Heart right ventricle (tissue), 16 donors: ENCODE data around the gene MNS1. TPM values are rescaled to one million over a fixed set of nuclear protein-coding genes. Genes with fewer than 3 reads are reported as not detected.

Experiments
- ATAC-seq, 8 donors: fragments of 200-7000 bp; cut with Tn5 transposase; one replicate each; pipeline ENCODE4 v1.9.1; 2020; ENCODE audit warnings: mild to moderate bottlenecking in 8 of 8, moderate library complexity in 8 of 8, moderate number of reproducible peaks in 1 of 8
- DNase-seq, 2 donors: peaks; one replicate each; pipeline ENCODE4 v3.0.0-alpha.2; 2020
- H3K27ac ChIP-seq, 10 donors: fragments of 200-600 bp; sonication (generic) in 2 of 10; one replicate each; pipeline versions ENCODE4 v1.5.0 to v1.8.0; 2020 to 2022; ENCODE audit warnings: mild to moderate bottlenecking in 3 of 10
- H3K27me3 ChIP-seq, 7 donors: fragments of 200-600 bp; one replicate each; pipeline ENCODE4 v1.8.0; 2021 to 2022; ENCODE audit warnings: mild to moderate bottlenecking in 2 of 7
- H3K36me3 ChIP-seq, 9 donors: fragments of 200-600 bp; sonication (generic) in 1 of 9; one replicate each; pipeline versions ENCODE4 v1.5.0 to v1.8.0; 2020 to 2022; ENCODE audit warnings: mild to moderate bottlenecking in 2 of 9
- H3K4me1 ChIP-seq, 9 donors: fragments of 200-600 bp; sonication (generic) in 1 of 9; one replicate each; pipeline versions ENCODE4 v1.5.0 to v1.8.0; 2020 to 2022; ENCODE audit warnings: mild to moderate bottlenecking in 4 of 9
- H3K4me3 ChIP-seq, 10 donors: fragments of 200-600 bp; sonication (generic) in 2 of 10; one replicate each; pipeline versions ENCODE4 v1.5.0 to v1.8.0; 2020 to 2022; ENCODE audit warnings: mild to moderate bottlenecking in 7 of 10, moderate library complexity in 2 of 10
- H3K9me3 ChIP-seq, 11 donors: fragments of 200-600 bp in 10 of 11; sonication (generic) in 2 of 11; one replicate each; pipeline versions ENCODE4 v1.5.0 to v1.8.0; 2013 to 2022; ENCODE audit warnings: mild to moderate bottlenecking in 2 of 11, control low read depth in 1 of 11, moderate library complexity in 1 of 11
- WGBS, 2 donors: extraction: QIAGEN DNeasy Blood & Tissue Kit; methylation state at CpG; one replicate each; pipeline ENCODE4 v1.1.7; 2013; ENCODE audit warnings: inconsistent platforms in 1 of 2; 5-methylcytosine and 5-hydroxymethylcytosine counted together
- intact Hi-C, 10 donors: fragments of 100-400 bp; cut with DNase I; formaldehyde crosslinking; loops; one replicate each; pipeline versions ENCODE4 v1.11.1 to v1.14.2; 2022
- polyA plus RNA-seq, 2 donors: library from polyadenylated mRNA; stranded (reverse); fragments of 200-250 nt; gene quantifications; one replicate each; pipeline ENCODE4 v1.2.3, GENCODE V29; 2013
- total RNA-seq, 10 donors: library from RNA; stranded (reverse); fragmentation: NEBNext Ultra II Directional in 3 of 10; extraction: Animal tissue kit (Norgen Biotek cat#: 25700) in 3 of 10; gene quantifications; one replicate each; pipeline versions ENCODE4 v1.2.1 to v1.2.4, GENCODE V29; 2021 to 2023
- TF ChIP-seq, protein P1 (sequence below), 9 donors: fragments of 200-600 bp; sonication (generic) in 2 of 9; IDR thresholded peaks; one replicate each; pipeline versions ENCODE4 v1.5.0 to v1.8.0; 2021 to 2022; ENCODE audit warnings: antibody characterized with exemption in 9 of 9, mild to moderate bottlenecking in 5 of 9, moderate library complexity in 1 of 9
- donor health status: Arrhythmogenic right ventricular cardiomyopathy.
- donor health status: ischemic (EF 13 %, LVEDD 7.1; RV severe dilation, severe dysfunction).
- donor health status: healthy with polysubstance abuse.
- donor health status: DM: no; HTN: yes; CAD: no.
- donor health status: DM: no; HTN: no; CAD: no.
- donor health status: ischemic (EF 25% LVEDD 6.9; RV normal size, moderate dysfunction).
- donor health status: ischemic (EF 25% LVEDD 5.7; RV mildly dilated, moderate dysfunction).
- donor health status: healthy.
- donor health status: DM: yes; HTN: yes; CAD: no.
- donor health status: Ischemic cardiomyopathy.
- donor health status: ischemic (EF 35%, LVEDD 5.7; RV mildly dilated, moderate dysfunction).
- donor health status: nonischemic (EF 11% LVEDD 7.7; RV severe dilation, severe dysfunction).
- donor health status: DM: yes; HTN: yes; CAD: no.
- donor health status: PGD.
- donor health status: ischemic (EF 29% LVEDD 5.4; RV normal size, mild dysfunction).
- donor health status: nonischemic (EF 23%, LVEDD 6.1; RV moderate dilation, normal function).

MNS1 gene
- total and polyA plus RNA-seq, 12 donors = 0.33 to 2.4 (median 1.2) TPM

DNA sequence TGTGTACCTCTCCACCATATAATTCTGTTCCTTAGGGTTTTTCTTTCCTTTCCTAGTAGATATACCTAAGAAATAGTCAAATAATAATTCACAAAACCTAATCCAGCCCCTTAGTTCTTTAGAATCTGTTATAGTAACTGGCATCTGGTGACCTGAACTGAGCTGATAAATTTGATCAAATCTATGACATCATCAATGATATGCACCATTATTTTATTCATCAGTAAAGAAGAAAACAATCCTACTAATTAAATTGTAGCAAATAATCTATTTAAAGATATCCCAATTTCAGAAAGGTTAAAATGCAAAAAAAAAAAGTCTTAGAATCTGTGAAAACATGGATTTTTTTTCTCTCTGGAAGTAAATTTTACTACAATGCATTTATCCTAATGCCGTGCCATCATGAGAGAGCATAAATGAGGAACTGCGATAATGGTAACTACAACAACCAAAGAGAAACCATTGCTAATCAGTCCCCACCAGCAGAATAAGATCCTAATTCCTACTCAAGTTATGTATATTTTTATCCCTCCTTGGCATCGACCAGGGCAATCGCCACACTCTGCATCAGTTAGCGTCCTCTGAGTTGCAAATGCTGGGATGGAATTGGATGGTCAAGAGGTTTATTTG, 6.6 kb upstream of the MNS1 start:
- DNase-seq (no peak), ATAC-seq (no peak)
- Histone ChIP-seq H3K27ac (no peak overlapping the region), H3K4me3 (no peak overlapping the region), H3K27me3 (peaks cover 0 to 6% (median 5%) of the 10 kb centered on the region in 7 donors), H3K4me1 (peaks cover 0 to 11% (median 0%) of the 10 kb centered on the region in 9 donors), H3K36me3 (no peaks in the 10 kb centered on the region), H3K9me3 (no peaks in the 10 kb centered on the region)
- TF ChIP-seq, protein P1, sequence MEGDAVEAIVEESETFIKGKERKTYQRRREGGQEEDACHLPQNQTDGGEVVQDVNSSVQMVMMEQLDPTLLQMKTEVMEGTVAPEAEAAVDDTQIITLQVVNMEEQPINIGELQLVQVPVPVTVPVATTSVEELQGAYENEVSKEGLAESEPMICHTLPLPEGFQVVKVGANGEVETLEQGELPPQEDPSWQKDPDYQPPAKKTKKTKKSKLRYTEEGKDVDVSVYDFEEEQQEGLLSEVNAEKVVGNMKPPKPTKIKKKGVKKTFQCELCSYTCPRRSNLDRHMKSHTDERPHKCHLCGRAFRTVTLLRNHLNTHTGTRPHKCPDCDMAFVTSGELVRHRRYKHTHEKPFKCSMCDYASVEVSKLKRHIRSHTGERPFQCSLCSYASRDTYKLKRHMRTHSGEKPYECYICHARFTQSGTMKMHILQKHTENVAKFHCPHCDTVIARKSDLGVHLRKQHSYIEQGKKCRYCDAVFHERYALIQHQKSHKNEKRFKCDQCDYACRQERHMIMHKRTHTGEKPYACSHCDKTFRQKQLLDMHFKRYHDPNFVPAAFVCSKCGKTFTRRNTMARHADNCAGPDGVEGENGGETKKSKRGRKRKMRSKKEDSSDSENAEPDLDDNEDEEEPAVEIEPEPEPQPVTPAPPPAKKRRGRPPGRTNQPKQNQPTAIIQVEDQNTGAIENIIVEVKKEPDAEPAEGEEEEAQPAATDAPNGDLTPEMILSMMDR (IDR thresholded peaks at IDR 0.05) = no peak
- intact Hi-C loops = no loop called here
- 85 to 88% methylated on average over 5 of the region's 5 CpGs for WGBS, 2 donors

DNA sequence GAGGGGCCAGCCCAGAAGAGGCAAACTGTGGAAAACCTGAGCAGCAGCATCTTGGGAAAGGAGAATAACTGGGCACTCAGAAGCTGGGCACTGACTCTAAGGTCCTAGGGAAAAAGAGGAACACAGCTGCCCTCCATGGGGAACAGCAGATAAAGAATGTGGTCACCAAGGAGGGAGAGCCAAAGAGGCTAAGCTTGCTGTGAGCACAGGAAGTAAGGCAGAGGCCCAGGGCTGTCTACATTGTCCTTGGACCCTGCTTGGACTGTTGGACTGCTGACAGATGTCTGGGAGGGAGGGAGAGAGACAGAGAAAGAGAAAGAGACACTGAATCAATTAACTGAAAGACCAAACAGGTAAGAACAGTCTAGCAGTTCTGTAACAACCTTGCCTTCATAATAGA, 4.5 kb upstream of the MNS1 start:
- intact Hi-C loops = no loop called here
- H3K36me3 ChIP-seq = no peaks in the 10 kb centered on the region
- ATAC-seq (no peak), DNase-seq (no peak)
- H3K4me3 ChIP-seq = no peak overlapping the region
- TF ChIP-seq, protein P1 (IDR thresholded peaks at IDR 0.05) = no peak
- H3K9me3 ChIP-seq = no peaks in the 10 kb centered on the region
- H3K27me3 ChIP-seq = peaks cover 0 to 6% (median 5%) of the 10 kb centered on the region in 7 donors
- no peak overlapping the region for H3K27ac ChIP-seq
- H3K4me1 ChIP-seq = peaks cover 0 to 17% (median 3%) of the 10 kb centered on the region in 9 donors

DNA sequence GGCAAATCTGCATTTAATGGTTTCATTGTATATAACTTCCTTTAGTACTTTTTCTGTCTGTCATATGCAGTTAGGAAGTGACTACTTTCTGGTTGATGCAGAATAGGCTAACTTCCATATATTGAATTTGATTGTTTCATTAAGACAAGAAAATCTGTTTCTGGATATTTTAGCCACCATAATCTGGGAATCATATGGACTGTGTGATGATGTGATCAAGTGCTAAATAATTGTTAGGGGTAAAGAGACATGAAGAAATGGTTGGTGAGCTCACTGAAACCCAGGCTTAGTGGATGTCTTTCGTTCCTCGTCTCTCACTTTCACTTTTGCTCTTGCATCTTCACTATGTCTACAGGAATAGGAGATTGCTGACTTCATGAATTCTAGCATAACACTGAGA, 3.5 kb upstream of the MNS1 start:
- 48 to 62% methylated on average over 2 of the region's 2 CpGs for WGBS, 2 donors
- DNase-seq = no peak
- H3K9me3 ChIP-seq = no peaks in the 10 kb centered on the region
- TF ChIP-seq, protein P1 (IDR thresholded peaks at IDR 0.05) = no peak
- peaks cover 0 to 21% (median 6%) of the 10 kb centered on the region in 9 donors for H3K4me1 ChIP-seq
- intact Hi-C loops = no loop called here
- H3K4me3 ChIP-seq = peak overlapping the region in 2 of 10 donors; percentile 25 to 39
- peaks cover 0 to 6% (median 5%) of the 10 kb centered on the region in 7 donors for H3K27me3 ChIP-seq
- H3K27ac ChIP-seq = peak overlapping the region in 1 of 10 donors; percentile 38
- ATAC-seq = no peak
- no peaks in the 10 kb centered on the region for H3K36me3 ChIP-seq

DNA sequence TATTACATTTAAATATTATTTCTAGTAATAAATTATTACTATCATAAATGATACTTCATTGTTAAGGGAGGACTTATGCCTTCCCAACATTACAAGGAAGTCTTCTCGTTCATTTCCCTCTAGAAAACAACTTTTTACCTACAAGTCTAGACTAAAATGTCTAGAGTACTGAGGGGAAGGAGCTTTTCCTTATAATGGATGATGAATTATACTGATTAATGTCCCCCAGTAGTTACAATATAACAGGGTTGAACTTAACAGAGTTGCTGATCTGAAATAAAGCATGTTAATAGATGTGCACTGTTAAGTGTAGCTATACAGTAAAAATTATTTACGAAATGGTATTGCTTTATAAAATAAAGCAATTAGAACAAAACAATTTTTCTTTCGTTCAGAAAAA, 2.7 kb upstream of the MNS1 start:
- ATAC-seq (no peak), DNase-seq (no peak)
- Histone ChIP-seq H3K27ac (no peak overlapping the region), H3K4me1 (peaks cover 0 to 21% (median 6%) of the 10 kb centered on the region in 9 donors), H3K4me3 (no peak overlapping the region), H3K9me3 (no peaks in the 10 kb centered on the region), H3K27me3 (peaks cover 0 to 6% (median 5%) of the 10 kb centered on the region in 7 donors), H3K36me3 (no peaks in the 10 kb centered on the region)
- 61 to 65% methylated on average over 3 of the region's 3 CpGs for WGBS, 2 donors
- intact Hi-C loops = no loop called here
- TF ChIP-seq, protein P1 (IDR thresholded peaks at IDR 0.05) = no peak
